HG02763 (cell line): Measurements from ENCODE around the gene FHOD1.
A peak's percentile ranks its signal among the peaks of the same experiment; 100 is the strongest.

ENCODE experiments used
- ATAC-seq: cut with Tn5 transposase; IDR thresholded peaks from one replicate; pipeline ENCODE4 v1.9.1; 2021; ENCODE audit warnings: mild to moderate bottlenecking, moderate library complexity; ENCODE audit not compliant: unreplicated experiment

FHOD1 gene

DNA sequence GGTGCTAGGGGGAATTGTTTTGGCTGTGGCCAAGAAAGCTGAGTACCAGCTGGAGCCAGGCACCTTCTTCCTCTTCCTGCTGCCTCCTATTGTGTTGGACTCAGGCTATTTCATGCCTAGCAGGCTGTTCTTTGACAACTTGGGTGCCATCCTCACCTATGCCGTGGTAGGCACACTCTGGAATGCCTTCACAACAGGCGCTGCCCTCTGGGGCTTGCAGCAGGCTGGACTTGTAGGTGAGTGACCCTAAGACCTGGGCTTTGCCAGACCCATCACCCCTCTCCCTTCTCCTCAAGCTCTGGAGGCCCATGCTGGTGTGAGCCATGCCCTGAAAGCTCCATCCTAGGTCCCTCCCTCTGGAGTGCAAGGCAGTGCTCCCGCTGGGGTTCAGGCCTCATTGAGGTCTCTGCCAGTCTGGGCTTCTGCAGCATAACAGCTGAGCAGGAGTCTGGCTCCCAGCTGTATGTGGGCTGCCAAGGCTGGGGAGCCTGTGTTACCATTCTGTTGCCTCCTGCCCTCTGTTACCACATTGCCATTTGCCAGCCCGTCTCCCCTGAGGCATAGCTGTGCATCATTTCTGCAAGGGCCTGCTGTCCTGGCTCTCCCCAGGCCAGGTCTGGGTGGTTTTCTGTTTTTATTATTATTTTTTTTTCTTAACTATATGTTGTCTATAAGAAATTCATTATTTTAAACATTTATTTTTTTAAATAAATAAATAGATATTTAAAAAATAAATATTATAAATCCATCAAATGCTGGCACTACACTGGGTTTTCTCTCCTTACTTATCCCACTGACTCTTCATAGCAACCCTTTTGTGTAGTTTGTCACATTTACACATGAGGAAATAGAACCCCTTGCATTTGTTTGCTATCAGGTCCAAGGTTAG, 5.6 kb upstream of the FHOD1 start:
- no peak for ATAC-seq

- no peak for ATAC-seq
These were observed 2.7 kb upstream of the FHOD1 start for GRCh38 chr16:67250045-67250327.

DNA sequence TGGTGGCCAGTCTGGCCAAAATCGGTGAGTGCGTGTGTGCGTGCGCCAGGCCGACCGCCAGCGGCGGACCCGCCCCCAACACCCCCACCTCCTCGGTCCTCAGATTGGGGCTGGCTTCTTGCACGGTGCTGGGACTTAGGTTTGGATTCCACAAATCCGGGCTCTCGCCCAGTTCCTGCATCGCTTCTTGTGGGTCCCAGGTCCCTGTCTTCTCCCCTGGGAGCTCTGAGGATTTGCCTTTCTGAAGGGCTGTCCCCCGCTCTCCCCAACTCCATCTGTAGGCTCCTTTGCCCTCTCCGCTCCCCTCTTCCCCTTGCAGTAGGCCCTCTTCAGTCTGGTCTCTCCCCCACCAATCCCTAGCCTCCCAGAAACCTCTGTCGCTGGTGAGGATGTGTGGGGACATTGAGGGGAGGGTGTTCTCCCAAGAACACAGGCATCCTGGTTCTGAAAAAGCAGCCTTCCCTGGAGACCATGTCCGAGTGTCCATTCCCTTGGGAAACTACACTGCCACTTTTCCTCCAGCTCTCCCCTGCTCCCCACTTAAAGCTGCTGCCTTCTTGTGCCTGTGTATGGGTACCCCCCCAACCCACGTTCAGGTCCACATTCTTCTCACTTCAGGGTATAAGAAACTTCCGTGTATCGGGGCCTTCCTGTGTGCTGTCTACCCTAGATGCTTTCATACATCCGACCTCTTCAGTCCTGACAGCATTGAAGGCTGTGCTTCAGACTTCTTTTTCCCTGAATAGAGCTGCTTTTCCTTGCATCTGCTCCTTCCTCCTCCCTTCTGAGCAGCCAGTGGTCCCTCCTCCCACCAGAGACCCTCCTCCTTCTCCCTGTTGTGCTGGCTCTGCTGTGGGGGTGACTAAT, 2.1 kb upstream of the FHOD1 start:
- no peak for ATAC-seq

- no peak for ATAC-seq
These were observed 1.3 kb upstream of the FHOD1 start, which contains the start of gene SLC9A5 for GRCh38 chr16:67248401-67249177. TSS of gene SLC9A5 (plus strand) at chr16:67248979. CDS start at chr16:67249015, 36 bp downstream.

GRCh38 chr16:67248073-67248400, 756 bp upstream of the FHOD1 start:
- ATAC-seq, result no peak

- ATAC-seq, result peak; percentile 10
These were observed 507 bp downstream of the FHOD1 start for GRCh38 chr16:67246756-67247191.

DNA sequence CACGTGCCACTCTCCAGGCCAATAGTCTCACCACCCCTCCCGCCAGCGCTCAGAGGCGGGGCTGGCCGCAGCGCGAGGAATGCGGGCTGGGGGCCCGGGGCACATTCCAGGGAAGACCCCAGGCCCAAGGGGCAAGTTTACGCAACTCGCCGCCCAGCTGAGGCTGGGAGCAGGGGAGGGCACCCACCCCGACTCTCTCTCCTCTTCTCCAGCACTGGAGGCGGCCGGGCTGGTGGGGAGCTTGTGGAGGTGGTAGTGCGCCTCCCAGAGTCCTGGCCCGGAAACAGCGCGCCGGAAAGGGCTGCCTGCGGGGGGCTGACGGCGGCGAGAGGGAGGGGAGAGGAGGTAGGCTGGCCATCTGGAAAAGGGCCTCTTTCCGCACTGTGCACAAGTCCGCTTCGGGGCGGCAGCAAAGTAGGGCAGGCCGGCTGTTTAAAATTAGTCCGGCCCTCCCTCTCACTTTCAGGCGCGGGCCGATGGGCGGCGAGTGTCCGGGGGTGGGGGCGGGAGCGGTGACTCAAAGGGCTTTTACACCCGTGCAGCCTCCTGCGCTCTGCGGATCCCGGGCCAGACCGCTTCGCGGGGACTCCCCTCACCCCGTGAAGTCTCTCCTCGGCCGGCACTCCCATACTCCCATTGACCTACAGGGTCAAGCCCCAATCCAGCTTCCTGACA, 1.1 kb downstream of the FHOD1 start:
- peak; percentile 26 for ATAC-seq

DNA sequence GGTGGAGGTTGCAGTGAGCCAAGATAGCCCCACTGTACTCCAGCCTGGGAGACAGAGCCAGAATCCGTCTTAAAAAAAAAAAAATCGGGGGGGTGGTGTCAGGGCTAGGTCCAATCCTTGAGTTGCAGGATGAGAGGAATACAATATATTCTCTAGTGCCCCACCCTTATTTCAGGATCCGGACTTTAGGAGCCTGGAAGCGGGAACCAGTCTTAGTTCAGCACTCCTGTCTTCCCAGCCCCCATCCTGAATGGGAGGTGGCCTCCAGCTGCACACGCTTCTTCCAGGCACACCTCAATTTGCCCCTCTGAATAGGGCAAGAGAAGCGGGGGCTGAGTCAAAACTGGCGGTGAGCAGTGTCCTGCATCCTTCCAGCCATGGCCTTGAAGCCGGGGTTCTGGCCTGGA, 1.6 kb downstream of the FHOD1 start:
- no peak for ATAC-seq

DNA sequence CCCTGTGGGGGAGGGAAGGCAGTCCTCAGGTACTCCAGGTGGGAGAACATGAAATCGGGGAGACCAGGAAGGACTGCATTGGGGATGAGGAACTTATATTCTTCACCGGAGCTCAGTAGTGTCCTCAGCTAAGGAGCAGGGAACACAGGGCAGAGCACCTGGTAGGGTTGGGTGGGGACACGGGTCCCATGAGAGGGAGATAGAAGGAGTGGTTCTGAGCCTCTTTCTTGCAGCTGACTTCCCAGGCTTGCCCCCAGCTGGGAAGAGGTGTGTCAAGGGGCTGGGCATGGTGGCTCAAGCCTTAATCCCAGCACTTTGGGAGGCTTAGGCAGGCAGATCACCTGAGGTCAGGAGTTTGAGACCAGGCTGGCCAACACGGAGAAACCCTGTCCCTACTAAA, 2.1 kb downstream of the FHOD1 start:
- no peak for ATAC-seq

GRCh38 chr16:67244387-67245185, 2.7 kb downstream of the FHOD1 start:
- ATAC-seq, result peak; percentile 40

DNA sequence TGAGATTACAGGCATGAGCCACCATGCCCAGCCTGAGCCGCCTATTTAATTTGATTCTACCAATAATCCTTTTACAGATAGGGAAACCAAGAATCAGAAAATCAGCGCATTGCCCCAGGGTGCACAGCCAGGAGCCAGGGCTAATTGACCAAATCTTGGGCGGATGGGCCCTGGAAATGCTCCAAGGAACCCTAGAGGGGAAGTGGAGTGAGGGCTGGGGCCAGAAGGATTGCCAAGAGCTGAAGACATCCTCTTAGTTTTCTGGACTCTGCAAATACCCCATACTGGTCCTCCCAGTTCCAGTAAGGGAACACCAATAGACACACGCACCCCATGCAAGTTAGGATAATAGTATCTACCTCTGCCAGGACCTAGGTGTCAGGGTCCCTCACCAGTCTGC, 3.8 kb downstream of the FHOD1 start:
- ATAC-seq, result no peak

DNA sequence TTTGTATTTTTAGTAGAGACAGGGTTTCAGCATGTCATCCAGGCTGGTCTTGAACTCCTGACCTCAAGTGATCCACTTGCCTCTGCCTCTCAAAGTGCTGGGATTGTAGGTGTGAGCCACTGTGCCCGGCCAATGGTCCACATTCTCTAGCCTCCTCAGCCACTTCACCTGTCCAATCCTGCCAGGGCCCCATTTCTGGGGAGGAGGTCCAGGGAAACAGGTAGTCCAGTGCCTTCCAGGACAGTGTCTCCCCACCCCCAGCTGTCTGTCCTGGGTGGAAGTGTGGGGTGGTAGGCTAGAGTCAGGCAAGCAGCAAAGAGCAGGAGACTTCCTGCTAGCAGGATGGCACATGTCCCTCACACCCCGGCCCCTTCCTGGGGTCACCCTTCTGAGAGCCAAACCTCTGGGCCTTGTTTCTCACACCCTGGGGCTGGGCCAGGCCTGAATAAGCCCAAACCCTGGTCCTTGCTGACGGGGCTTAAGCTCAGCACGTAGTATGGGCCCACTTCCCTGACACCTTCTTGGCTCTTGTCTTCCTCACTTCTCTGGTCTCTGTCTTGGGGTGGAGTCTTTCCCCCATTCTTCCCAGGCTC, 5.0 kb downstream of the FHOD1 start:
- ATAC-seq, result no peak

GRCh38 chr16:67241008-67241900, 6.0 kb downstream of the FHOD1 start:
- ATAC-seq, result no peak

- no peak for ATAC-seq
These were observed 6.8 kb downstream of the FHOD1 start for GRCh38 chr16:67240506-67240905.

DNA sequence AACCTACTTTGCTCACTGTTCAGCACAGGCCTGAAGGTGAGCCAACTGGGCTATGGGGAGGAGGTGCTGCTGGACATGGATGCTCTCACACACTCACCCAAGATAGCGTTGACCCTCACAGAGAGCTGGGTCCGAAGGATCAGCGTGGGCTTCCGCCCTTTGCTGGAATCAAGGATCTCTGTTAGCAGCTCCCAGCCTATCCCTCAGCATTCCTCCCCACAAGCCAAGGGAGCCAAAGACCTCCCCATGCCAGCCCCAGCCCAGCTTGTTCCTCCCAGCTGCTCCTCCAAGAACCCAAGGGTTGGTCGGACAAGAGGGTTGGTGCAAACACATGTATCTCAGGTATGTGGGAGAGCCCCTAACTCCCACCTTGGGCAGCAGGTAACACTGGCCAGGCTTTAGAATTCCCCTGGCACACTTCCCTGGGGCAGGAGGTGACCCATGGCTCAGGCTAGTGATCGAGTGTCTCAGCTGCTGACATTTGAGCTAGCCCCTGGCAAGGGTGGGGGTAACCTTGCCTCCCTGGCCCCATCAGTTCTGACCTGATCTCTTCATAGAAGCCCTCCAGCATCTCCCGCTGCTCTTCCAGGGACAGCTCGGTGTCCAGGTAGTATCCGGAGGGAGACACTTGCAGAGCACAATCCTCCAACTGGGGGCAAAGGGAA, 8.3 kb downstream of the FHOD1 start:
- ATAC-seq, result no peak

GRCh38 chr16:67238278-67238575, 9.1 kb downstream of the FHOD1 start:
- no peak for ATAC-seq

DNA sequence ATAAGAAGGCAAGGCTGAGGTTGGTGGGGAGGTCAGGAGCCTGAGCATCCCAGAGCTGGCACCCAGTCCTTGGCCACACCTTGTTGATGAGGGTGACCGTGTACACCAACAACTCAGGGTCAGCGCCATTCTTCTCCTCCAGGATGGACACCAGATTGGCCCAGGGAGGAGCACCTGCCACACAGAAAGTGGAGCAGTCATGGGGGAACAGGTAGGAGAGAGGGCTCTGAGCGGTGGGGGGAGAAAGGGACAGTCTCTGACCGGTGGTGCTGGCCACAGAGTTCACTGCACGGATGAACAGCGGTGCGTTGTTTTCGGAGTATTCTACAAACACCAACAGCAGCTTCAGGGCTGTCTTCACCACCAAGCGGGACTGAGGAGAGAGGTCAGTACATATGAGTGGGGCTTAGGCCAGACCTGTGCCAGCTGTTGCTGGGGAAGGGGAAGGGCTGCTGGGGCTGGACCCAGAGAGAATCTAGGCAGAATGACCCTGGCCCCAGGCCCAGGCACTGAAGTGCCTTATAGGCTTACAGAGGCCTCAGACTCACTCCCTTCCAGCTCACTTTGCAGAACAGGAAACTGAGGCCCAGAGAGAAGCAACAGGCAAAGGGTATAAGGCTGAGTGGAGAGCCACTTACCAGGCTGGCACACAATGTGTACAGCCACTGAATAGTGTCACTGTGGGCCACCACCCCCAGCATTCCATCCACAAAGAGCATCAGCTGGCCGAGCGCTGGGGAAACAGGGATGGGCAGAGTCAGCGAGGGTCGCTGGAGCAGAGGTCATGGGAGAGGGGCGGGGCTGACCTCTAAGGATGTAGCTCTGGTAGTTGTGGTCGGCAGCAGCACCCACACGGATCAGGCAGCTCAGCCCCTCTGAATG, 9.6 kb downstream of the FHOD1 start:
- no peak for ATAC-seq
